Gastrocnemius medialis (tissue), 4 donors: Measurements from ENCODE around the gene CD300H.

Source experiments
- POLR2A ChIP-seq, 2 donors: fragments of 450-650 bp; IDR thresholded peaks; one replicate each; pipeline ENCODE4 v1.6.1; 2017; ENCODE audit warnings: antibody characterized with exemption in 2 of 2, mild to moderate bottlenecking in 2 of 2, moderate library complexity in 2 of 2
- TF ChIP-seq, protein P1 (sequence below), 5 experiments: fragments of 450-650 bp in 3 of 5; fragments of 200-600 bp in 2 of 5; sonication (generic) in 2 of 5; IDR thresholded peaks in 4 of 5; conservative IDR thresholded peaks in 1 of 5; 1 replicate in 4 of 5; 2 replicates in 1 of 5; pipeline ENCODE4 v1.5.1; 2016 to 2019; ENCODE audit warnings: antibody characterized with exemption in 5 of 5, mild to moderate bottlenecking in 3 of 5, moderate library complexity in 3 of 5

DNA sequence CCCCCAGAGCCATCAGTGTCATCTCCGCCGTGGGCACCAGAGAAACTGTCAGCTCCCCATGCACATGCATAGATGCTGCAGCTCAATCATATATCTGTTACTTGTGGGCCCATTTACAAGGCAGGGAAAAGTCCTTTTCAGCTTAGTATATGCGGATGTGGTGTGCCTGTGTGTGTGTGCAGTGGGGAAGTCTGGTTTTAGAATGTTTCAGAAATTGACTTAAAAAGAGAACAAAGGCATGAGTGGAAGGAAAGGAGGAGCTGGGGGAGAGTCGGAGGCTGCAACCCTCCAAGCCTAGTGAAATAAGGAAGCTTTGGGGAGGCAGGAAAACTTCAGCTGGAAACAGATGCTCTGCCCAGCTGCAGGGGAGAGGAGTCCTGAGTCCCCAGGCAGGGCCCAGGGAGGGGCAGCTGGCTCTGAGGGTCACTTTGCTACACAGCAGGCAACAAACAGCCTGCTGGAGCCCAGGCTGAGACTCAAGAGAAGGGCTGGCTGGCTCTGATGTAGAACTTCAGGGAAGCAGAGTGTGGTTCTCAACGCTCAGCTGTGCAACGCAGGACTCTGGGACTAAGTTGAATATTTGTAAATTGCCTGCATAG, 35.8 kb upstream of the CD300H start:
- TF ChIP-seq, protein P1, sequence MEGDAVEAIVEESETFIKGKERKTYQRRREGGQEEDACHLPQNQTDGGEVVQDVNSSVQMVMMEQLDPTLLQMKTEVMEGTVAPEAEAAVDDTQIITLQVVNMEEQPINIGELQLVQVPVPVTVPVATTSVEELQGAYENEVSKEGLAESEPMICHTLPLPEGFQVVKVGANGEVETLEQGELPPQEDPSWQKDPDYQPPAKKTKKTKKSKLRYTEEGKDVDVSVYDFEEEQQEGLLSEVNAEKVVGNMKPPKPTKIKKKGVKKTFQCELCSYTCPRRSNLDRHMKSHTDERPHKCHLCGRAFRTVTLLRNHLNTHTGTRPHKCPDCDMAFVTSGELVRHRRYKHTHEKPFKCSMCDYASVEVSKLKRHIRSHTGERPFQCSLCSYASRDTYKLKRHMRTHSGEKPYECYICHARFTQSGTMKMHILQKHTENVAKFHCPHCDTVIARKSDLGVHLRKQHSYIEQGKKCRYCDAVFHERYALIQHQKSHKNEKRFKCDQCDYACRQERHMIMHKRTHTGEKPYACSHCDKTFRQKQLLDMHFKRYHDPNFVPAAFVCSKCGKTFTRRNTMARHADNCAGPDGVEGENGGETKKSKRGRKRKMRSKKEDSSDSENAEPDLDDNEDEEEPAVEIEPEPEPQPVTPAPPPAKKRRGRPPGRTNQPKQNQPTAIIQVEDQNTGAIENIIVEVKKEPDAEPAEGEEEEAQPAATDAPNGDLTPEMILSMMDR (IDR thresholded peaks at IDR 0.05 in 4 of 5, conservative IDR thresholded peaks at IDR 0.05 in 1 of 5): no peak
- no peak for TF ChIP-seq POLR2A (IDR thresholded peaks at IDR 0.05)
